GM12878 (cell line): Measurements from ENCODE around the gene SYT12. TPM values are rescaled to one million over a fixed set of nuclear protein-coding genes. Genes with fewer than 3 reads are reported as not detected.

Source experiments
- ATAC-seq: fragments of 200-7000 bp; cut with Tn5 transposase; 3 replicates; pipeline ENCODE4 v1.9.1; 2020; ENCODE audit warnings: mild to moderate bottlenecking, moderate library complexity
- BruUV-seq: library from RNA; stranded (reverse); fragments of 400-500 nt; replicated peaks from 2 replicates; lab custom pipeline; 2021; lab: Mats Ljungman, UMichigan
- CTCF ChIA-PET: fragments of 300-600 bp; sonication (Branson Sonifier 250); formaldehyde crosslinking; extraction: SDS; loops from one replicate; lab custom pipeline; 2021; ENCODE audit warnings: inconsistent platforms; lab: Yijun Ruan, JAX
- POLR2A ChIA-PET: fragments of 350-600 bp; formaldehyde crosslinking; extraction: SDS; loops from one replicate; lab custom pipeline; 2021; ENCODE audit warnings: inconsistent platforms; lab: Charles Lee
- RAD21 ChIA-PET: fragments of 300-600 bp; sonication (Branson Sonifier 250); formaldehyde crosslinking; loops from one replicate; lab custom pipeline; 2023; ENCODE audit warnings: antibody characterized with exemption; ENCODE audit not compliant: unreplicated experiment; lab: Charles Lee
- SMC1A ChIA-PET: fragments of 300-600 bp; sonication (Branson Sonifier 250); formaldehyde crosslinking; loops from one replicate; lab custom pipeline; 2023; ENCODE audit not compliant: unreplicated experiment, uncharacterized antibody; lab: Charles Lee
- DNase-seq: peaks from one replicate; pipeline ENCODE4 v3.0.0-alpha.2; 2011; ENCODE audit warnings: low read depth, low spot score
- FAIRE-seq: peaks from 3 replicates; lab custom pipeline; 2011; peaks lifted over from hg19 to GRCh38; lab: Jason Lieb, UNC
- H2AFZ ChIP-seq: 2 replicates; pipeline ENCODE4 v1.6.0; 2011; ENCODE audit warnings: low read depth, low read length, control low read depth; ENCODE audit not compliant: control insufficient read depth
- H3K27ac ChIP-seq: 2 replicates; pipeline ENCODE4 v1.5.1; 2011; ENCODE audit warnings: control low read depth; ENCODE audit not compliant: control insufficient read depth, insufficient read depth
- H3K27me3 ChIP-seq, 2 experiments: replicated peaks in 1 of 2; 2 replicates each; pipeline versions ENCODE4 v1.6.0 to v1.6.1; 2011; ENCODE audit warnings: low read length in 1 of 2; ENCODE audit not compliant: control insufficient read depth in 2 of 2, insufficient read depth in 2 of 2
- H3K36me3 ChIP-seq, 2 experiments: 2 replicates each; pipeline ENCODE4 v1.5.1; 2011; ENCODE audit warnings: low read length in 1 of 2; ENCODE audit not compliant: control insufficient read depth in 2 of 2, insufficient read depth in 2 of 2
- H3K4me1 ChIP-seq: 2 replicates; pipeline ENCODE4 v1.6.1; 2011; ENCODE audit warnings: mild to moderate bottlenecking, low read length, moderate library complexity, mixed read lengths; ENCODE audit not compliant: control insufficient read depth, insufficient read depth
- H3K4me2 ChIP-seq: 2 replicates; pipeline ENCODE4 v1.6.0; 2011; ENCODE audit warnings: control low read depth; ENCODE audit not compliant: control insufficient read depth, insufficient read depth
- H3K4me3 ChIP-seq: fragments of 200-600 bp; sonication (generic); 2 replicates; pipeline ENCODE4 v1.5.1; 2016
- H3K79me2 ChIP-seq: 2 replicates; pipeline ENCODE4 v1.6.0; 2011; ENCODE audit warnings: low read length; ENCODE audit not compliant: control insufficient read depth, insufficient read depth
- H3K9ac ChIP-seq: 2 replicates; pipeline ENCODE4 v1.8.0; 2011; ENCODE audit warnings: low read length, control low read depth, mixed read lengths; ENCODE audit not compliant: control insufficient read depth, insufficient read depth
- H3K9me3 ChIP-seq: replicated peaks from 3 replicates; pipeline ENCODE4 v1.5.1; 2011; ENCODE audit warnings: mild to moderate bottlenecking, low read length; ENCODE audit not compliant: control insufficient read depth, insufficient read depth
- H4K20me1 ChIP-seq: 2 replicates; pipeline ENCODE4 v1.6.0; 2011; ENCODE audit not compliant: control insufficient read depth, insufficient read depth
- ASH2L ChIP-seq: fragments of 300-600, 200-600 bp; sonication (generic); IDR thresholded peaks from 2 replicates; pipeline ENCODE4 v1.6.1; 2017; ENCODE audit warnings: low read depth, mild to moderate bottlenecking, borderline replicate concordance
- ATF7 ChIP-seq: fragments of 450-650 bp; IDR thresholded peaks from 2 replicates; pipeline ENCODE4 v1.6.1; 2016; ENCODE audit warnings: low read depth, mild to moderate bottlenecking
- BHLHE40 ChIP-seq, 2 experiments: fragments of 450-650 bp in 1 of 2; IDR thresholded peaks; 2 replicates each; pipeline ENCODE4 v1.6.1; 2011 to 2017; ENCODE audit warnings: low read depth in 2 of 2, borderline replicate concordance in 1 of 2, improper control_type of control experiment in 1 of 2, low read length in 1 of 2, mild to moderate bottlenecking in 1 of 2
- BMI1 ChIP-seq: fragments of 450-650 bp; IDR thresholded peaks from 2 replicates; pipeline ENCODE4 v1.6.1; 2016; ENCODE audit warnings: mild to moderate bottlenecking, moderate library complexity, borderline replicate concordance
- EGR1 ChIP-seq, 2 experiments: IDR thresholded peaks; 1 replicate in 1 of 2; 2 replicates in 1 of 2; pipeline ENCODE4 v1.6.1; 2011 to 2012; ENCODE audit warnings: low read depth in 2 of 2, low read length in 2 of 2, borderline replicate concordance in 1 of 2, mild to moderate bottlenecking in 1 of 2, moderate library complexity in 1 of 2
- HSF1 ChIP-seq: fragments of 150-350 bp; IDR thresholded peaks from 2 replicates; pipeline ENCODE4 v1.6.1; 2014; ENCODE audit warnings: mild to moderate bottlenecking, low read depth, low read length
- NFIC ChIP-seq: IDR thresholded peaks from 2 replicates; pipeline ENCODE4 v1.6.1; 2012; ENCODE audit warnings: low read depth, mild to moderate bottlenecking, inconsistent platforms, low read length, moderate library complexity
- NR2C2 ChIP-seq: IDR thresholded peaks from 2 replicates; pipeline ENCODE4 v1.6.1; 2011; ENCODE audit warnings: borderline replicate concordance, low read depth; ENCODE audit not compliant: control insufficient read depth, insufficient read length
- NRF1 ChIP-seq: conservative IDR thresholded peaks from 2 replicates; pipeline ENCODE4 v1.6.1; 2011; ENCODE audit warnings: mild to moderate bottlenecking, low read depth, low read length, improper control_type of control experiment
- PAX5 ChIP-seq: IDR thresholded peaks from 2 replicates; pipeline ENCODE4 v1.6.1; 2011; ENCODE audit warnings: low read depth, low read length, borderline replicate concordance
- POLR2AphosphoS5 ChIP-seq: IDR thresholded peaks from 2 replicates; pipeline ENCODE4 v1.6.1; 2011; ENCODE audit warnings: mild to moderate bottlenecking, low read length, inconsistent platforms
- SMARCA5 ChIP-seq: fragments of 450-650 bp; IDR thresholded peaks from 2 replicates; pipeline ENCODE4 v1.6.1; 2017; ENCODE audit warnings: mild to moderate bottlenecking
- TBL1XR1 ChIP-seq: IDR thresholded peaks from 2 replicates; pipeline ENCODE4 v1.6.1; 2012; ENCODE audit warnings: low read depth, low read length, improper control_type of control experiment
- ZBTB4 ChIP-seq: fragments of 450-650 bp; formaldehyde crosslinking; IDR thresholded peaks from 2 replicates; pipeline ENCODE4 v1.4.0; 2022; ENCODE audit warnings: mild to moderate bottlenecking, moderate library complexity
- WGBS: methylation state at CpG from one replicate; pipeline ENCODE4 v1.1.6; 2016; ENCODE audit warnings: low lambda C conversion rate; ENCODE audit not compliant: insufficient replicate concordance, insufficient coverage; ENCODE audit errors: missing lambda C conversion rate; 5-methylcytosine and 5-hydroxymethylcytosine counted together
- in situ Hi-C: fragments of 300-500 bp; cut with MboI; formaldehyde crosslinking; loops from 9 replicates; pipeline ENCODE4 v1.14.3; 2018; ENCODE audit warnings: mixed read lengths
- intact Hi-C: fragments of 100-400 bp; cut with micrococcal nuclease; formaldehyde crosslinking; loops from one replicate; pipeline ENCODE4 v1.14.2; 2022; ENCODE audit not compliant: unreplicated experiment
- polyA plus RNA-seq, 11 experiments: library from polyadenylated mRNA; depleted of rRNA in 4 of 11; unstranded in 6 of 11; stranded (reverse) in 5 of 11; fragments of >200 nt; fragmentation: Nextera tagmentation in 4 of 11; fragmentation: Illumina TruSeq in 1 of 11; extraction: Ambion mirVana in 4 of 11; extraction: Trizol in 1 of 11; gene quantifications; 1 replicate in 1 of 11; 2 replicates in 10 of 11; pipeline versions ENCODE4 v1.2.1 to v1.2.3, GENCODE V29; 2011 to 2016; ENCODE audit warnings: inconsistent platforms in 2 of 11, missing spikeins in 2 of 11, low read depth in 1 of 11
- total RNA-seq, 4 experiments: library from RNA; depleted of rRNA in 3 of 4; stranded (reverse); fragments of >200 nt in 3 of 4; fragmentation: Illumina TruSeq in 1 of 4; extraction: Trizol in 1 of 4; gene quantifications; 2 replicates each; pipeline versions ENCODE4 v1.2.1 to v1.2.3, GENCODE V29; 2013 to 2021

SYT12 gene
- total and polyA plus RNA-seq, 10 of the 15 experiments (the other 5 are each of a cell fraction or from before 2014, with no cell fraction given), result 0.02 to 2.3 (median 0.84) TPM; not detected in 1

GRCh38 chr11:67033661-67034166 is 10.8 kb downstream of the SYT12 start:
- H4K20me1 ChIP-seq, result no peaks in the 10 kb centered on the region
- ChIA-PET SMC1A (no interaction called here), RAD21 (no interaction called here), CTCF (no interaction called here), POLR2A (no interaction called here)
- in situ Hi-C loops, result no loop called here
- DNase-seq (no peak), ATAC-seq (no peak), FAIRE-seq (no peak)
- no TSS peak for BruUV-seq
- H3K79me2 ChIP-seq, result no peaks in the 10 kb centered on the region
- WGBS, result 13% methylated on average over 8 of the region's 8 CpGs
- no peak overlapping the region for H3K4me2 ChIP-seq
- intact Hi-C loops, result no loop called here
- no peak overlapping the region for H3K27ac ChIP-seq
- no peaks in the 10 kb centered on the region; a peak in 2 of 4 replicates for H3K27me3 ChIP-seq
- H3K9ac ChIP-seq, result no peak overlapping the region
- H3K4me3 ChIP-seq, result no peak overlapping the region
- no peaks in the 10 kb centered on the region for H3K9me3 ChIP-seq
- H3K36me3 ChIP-seq, result no peaks in the 10 kb centered on the region
- H2AFZ ChIP-seq, result no peak overlapping the region
- H3K4me1 ChIP-seq, result peaks cover 32% of the 10 kb centered on the region
- TF ChIP-seq BMI1, result no peak
- no peak for TF ChIP-seq NR2C2
- no peak for TF ChIP-seq BHLHE40 (IDR thresholded peaks at IDR 0.05; ENCODE audit: borderline replicate concordance in 1 of 2, low read depth in 2 of 2, low read length in 1 of 2)
- TF ChIP-seq POLR2AphosphoS5, result no peak

GRCh38 chr11:67034350-67034749 is 11.4 kb downstream of the SYT12 start:
- ATAC-seq (no peak), FAIRE-seq (no peak), DNase-seq (no peak)
- WGBS, result 65% methylated on average over 6 of the region's 6 CpGs
- Histone ChIP-seq H3K27me3 (no peaks in the 10 kb centered on the region; a peak in 2 of 4 replicates), H3K36me3 (no peaks in the 10 kb centered on the region), H3K4me3 (no peak overlapping the region), H2AFZ (no peak overlapping the region), H3K27ac (no peak overlapping the region), H3K4me1 (peaks cover 27% of the 10 kb centered on the region), H4K20me1 (no peaks in the 10 kb centered on the region), H3K9ac (no peak overlapping the region), H3K4me2 (no peak overlapping the region), H3K9me3 (no peaks in the 10 kb centered on the region), H3K79me2 (no peaks in the 10 kb centered on the region)
- ChIA-PET POLR2A (no interaction called here), CTCF (no interaction called here), RAD21 (no interaction called here), SMC1A (no interaction called here)
- intact Hi-C loops, result no loop called here
- in situ Hi-C loops, result no loop called here
- no TSS peak for BruUV-seq
- TF ChIP-seq PAX5 (no peak), NRF1 (no peak), ZBTB4 (CRISPR knock-in tag) (no peak), EGR1 (IDR thresholded peaks at IDR 0.05; ENCODE audit: borderline replicate concordance in 1 of 2, low read depth in 2 of 2, low read length in 2 of 2) (no peak), NFIC (no peak), SMARCA5 (no peak), TBL1XR1 (no peak), ASH2L (no peak), HSF1 (no peak), ATF7 (no peak)
